ENCODE data around the gene ARHGEF25. TPM values are rescaled to one million over a fixed set of nuclear protein-coding genes. Genes with fewer than 3 reads are reported as not detected.

Gene ARHGEF25
- total RNA-seq, 6 donors from 2014 or later: 6.6 to 78.6 (median 8.2) TPM

DNA sequence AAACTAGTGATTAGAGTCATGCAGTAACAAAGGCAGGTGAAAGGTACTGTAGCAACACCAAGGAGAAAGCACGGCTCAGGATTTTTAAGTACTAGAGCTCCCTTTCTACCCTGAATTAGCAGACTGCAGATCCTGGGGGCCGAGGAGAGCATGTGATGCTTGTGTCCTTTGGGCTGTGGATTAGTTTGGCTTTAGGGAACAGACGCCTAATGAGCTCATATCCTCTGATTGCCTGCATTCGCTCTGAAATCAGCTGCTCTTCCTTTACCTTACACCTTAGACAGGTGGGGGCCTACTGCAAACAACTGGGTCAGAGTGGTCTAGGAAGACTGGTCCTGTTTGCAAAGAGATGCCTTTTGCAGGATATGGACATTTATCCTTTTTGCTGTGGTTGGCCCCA is 18.0 kb upstream of the ARHGEF25 start:
- H3K27me3 ChIP-seq: no peaks in the 10 kb centered on the region
- no peak for ATAC-seq (ENCODE audit: low FRiP score in 2 of 2)
- TF ChIP-seq, protein P1, sequence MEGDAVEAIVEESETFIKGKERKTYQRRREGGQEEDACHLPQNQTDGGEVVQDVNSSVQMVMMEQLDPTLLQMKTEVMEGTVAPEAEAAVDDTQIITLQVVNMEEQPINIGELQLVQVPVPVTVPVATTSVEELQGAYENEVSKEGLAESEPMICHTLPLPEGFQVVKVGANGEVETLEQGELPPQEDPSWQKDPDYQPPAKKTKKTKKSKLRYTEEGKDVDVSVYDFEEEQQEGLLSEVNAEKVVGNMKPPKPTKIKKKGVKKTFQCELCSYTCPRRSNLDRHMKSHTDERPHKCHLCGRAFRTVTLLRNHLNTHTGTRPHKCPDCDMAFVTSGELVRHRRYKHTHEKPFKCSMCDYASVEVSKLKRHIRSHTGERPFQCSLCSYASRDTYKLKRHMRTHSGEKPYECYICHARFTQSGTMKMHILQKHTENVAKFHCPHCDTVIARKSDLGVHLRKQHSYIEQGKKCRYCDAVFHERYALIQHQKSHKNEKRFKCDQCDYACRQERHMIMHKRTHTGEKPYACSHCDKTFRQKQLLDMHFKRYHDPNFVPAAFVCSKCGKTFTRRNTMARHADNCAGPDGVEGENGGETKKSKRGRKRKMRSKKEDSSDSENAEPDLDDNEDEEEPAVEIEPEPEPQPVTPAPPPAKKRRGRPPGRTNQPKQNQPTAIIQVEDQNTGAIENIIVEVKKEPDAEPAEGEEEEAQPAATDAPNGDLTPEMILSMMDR (IDR thresholded peaks at IDR 0.05): no peak
- TF ChIP-seq POLR2AphosphoS5 (IDR thresholded peaks at IDR 0.05) (no peak), EP300 (IDR thresholded peaks at IDR 0.05) (no peak), POLR2A (IDR thresholded peaks at IDR 0.05) (no peak)
- no peak for DNase-seq
- peaks cover 0 to 30% (median 12%) of the 10 kb centered on the region in 4 donors for H3K36me3 ChIP-seq
- 81 to 87% methylated on average over 4 of the region's 4 CpGs for WGBS, 2 donors
- no peaks in the 10 kb centered on the region for H3K9me3 ChIP-seq
- H3K4me1 ChIP-seq: peaks cover 9 to 20% (median 16%) of the 10 kb centered on the region in 4 donors
- no peak overlapping the region for H3K27ac ChIP-seq
- H3K4me3 ChIP-seq: no peak overlapping the region

DNA sequence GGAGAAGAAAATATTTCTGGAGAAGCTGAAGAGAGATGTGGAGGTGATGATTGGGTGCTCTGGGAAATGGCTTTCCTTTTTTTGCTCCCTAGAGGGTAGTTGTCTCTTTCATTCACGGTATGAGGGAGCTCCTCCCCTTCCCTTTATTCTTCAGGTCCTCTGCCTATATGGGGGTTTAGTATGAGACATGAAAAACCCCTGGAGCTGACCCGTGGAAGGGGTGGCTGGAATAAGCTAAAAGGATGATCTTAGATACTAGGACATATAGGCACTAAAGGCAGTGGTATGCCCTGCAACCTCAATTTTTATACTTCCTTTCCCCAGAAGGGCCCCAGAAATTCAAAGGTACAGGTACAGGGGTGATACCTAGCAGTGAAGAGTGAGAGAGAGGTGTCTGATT is 10.8 kb upstream of the ARHGEF25 start:
- Histone ChIP-seq H3K9me3 (no peaks in the 10 kb centered on the region), H3K4me3 (no peak overlapping the region), H3K4me1 (peaks cover 6 to 22% (median 10%) of the 10 kb centered on the region in 4 donors), H3K36me3 (peaks cover 0 to 66% (median 35%) of the 10 kb centered on the region in 4 donors), H3K27ac (no peak overlapping the region), H3K27me3 (peaks cover 0 to 6% (median 3%) of the 10 kb centered on the region in 4 donors)
- no peak for DNase-seq
- no peak for TF ChIP-seq EP300 (IDR thresholded peaks at IDR 0.05)
- ATAC-seq (ENCODE audit: low FRiP score in 2 of 2): no peak
- WGBS, 2 donors: 68 to 75% methylated on average over 2 of the region's 2 CpGs

DNA sequence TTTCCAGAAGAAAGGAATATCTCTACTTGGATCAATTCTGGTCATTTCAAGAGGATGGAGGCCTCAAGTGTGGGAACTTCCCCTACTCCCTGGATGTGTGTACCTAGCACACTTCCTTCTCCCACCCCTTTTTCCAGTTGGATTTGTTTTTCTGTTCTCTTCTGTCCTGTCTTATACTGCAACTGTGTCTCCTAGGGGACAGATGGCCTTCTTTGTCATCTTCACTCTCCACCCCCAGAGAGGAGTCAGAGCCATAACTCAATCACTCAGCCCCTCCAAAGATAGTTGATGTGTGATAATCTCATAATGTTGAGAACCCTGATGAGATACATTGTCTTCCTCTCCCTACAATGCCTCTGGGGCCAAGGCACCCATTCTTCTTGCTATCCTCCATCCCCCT is 8.7 kb upstream of the ARHGEF25 start:
- DNase-seq: no peak
- H3K36me3 ChIP-seq: peaks cover 0 to 49% (median 23%) of the 10 kb centered on the region in 4 donors
- H3K27me3 ChIP-seq: peaks cover 0 to 6% (median 3%) of the 10 kb centered on the region in 4 donors

DNA sequence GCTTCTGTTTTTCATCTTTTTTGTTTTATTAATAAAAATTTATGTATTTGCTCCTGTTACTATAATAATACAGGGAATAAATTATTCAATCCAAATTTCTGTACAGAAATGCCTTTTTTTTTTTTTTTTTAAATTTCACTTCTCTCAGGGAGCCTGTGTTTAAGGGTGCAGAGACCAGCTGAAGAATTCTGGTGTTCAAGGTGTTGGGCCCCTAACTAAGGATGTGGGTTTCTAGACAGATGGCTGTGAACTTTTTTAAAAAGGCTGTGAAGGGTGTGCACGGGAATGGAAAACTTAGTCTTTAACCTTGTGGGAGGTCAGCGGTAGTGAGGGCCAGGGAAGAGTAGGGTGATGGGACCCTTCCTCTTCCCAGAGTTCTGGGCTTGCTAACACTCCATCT is 7.9 kb upstream of the ARHGEF25 start:
- no peaks in the 10 kb centered on the region for H3K9me3 ChIP-seq
- H3K4me3 ChIP-seq: no peak overlapping the region
- WGBS, 2 donors: 74% methylated on average over 2 of the region's 2 CpGs
- TF ChIP-seq EP300 (IDR thresholded peaks at IDR 0.05) (no peak), POLR2AphosphoS5 (IDR thresholded peaks at IDR 0.05) (no peak)
- TF ChIP-seq, protein P1 (IDR thresholded peaks at IDR 0.05): no peak
- H3K36me3 ChIP-seq: peaks cover 0 to 41% (median 23%) of the 10 kb centered on the region in 4 donors
- DNase-seq: no peak
- ATAC-seq (ENCODE audit: low FRiP score in 2 of 2): no peak
- peaks cover 0 to 6% (median 3%) of the 10 kb centered on the region in 4 donors for H3K27me3 ChIP-seq
- H3K27ac ChIP-seq: peak overlapping the region in 3 of 4 donors; percentile 63 to 93 (median 92)
- peaks cover 11 to 29% (median 14%) of the 10 kb centered on the region in 4 donors for H3K4me1 ChIP-seq

More for the DNA sequence above, 8.7 kb upstream of the ARHGEF25 start:
- Histone ChIP-seq H3K4me1 (peaks cover 11 to 29% (median 14%) of the 10 kb centered on the region in 4 donors), H3K4me3 (no peak overlapping the region), H3K9me3 (no peaks in the 10 kb centered on the region), H3K27ac (no peak overlapping the region)
- TF ChIP-seq POLR2AphosphoS5 (IDR thresholded peaks at IDR 0.05) (no peak), EP300 (IDR thresholded peaks at IDR 0.05) (no peak), POLR2A (IDR thresholded peaks at IDR 0.05) (no peak)
- TF ChIP-seq, protein P1 (IDR thresholded peaks at IDR 0.05): no peak
- ATAC-seq (ENCODE audit: low FRiP score in 2 of 2): no peak

DNA sequence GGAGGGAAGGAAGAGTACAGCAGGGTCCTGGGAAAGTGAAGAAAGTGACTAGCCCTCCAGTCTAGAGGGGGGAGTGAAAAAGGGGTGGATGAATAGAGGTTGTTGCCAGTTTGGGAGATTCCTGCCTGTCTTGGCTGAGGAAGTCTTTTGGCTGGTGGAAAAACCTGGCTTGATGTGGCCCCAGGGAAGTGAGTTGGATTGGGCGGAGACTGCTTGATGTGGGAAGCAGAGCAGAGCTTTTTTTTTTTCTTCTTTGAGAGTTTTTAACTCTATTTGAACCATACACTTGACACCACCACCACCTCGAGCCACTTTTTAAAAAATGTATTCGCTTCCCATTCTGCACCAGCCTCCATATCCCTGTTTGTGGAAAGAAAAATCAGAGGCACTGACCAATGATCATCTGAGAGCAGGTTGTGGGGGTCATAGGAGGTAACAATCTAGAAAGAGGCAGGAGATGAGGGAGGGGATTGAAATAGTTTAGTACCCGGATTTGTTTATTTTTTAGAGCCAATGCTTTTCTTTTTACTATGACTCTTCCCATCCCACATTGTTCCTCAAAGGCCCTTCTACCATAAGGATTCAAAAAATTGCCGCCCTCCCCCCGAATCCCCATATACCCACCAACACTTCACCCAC is 7.3 kb upstream of the ARHGEF25 start:
- Histone ChIP-seq H3K27ac (peak overlapping the region; percentile 85 to 93 (median 92)), H3K36me3 (peaks cover 0 to 36% (median 22%) of the 10 kb centered on the region in 4 donors), H3K4me1 (peaks cover 11 to 29% (median 14%) of the 10 kb centered on the region in 4 donors), H3K4me3 (peak overlapping the region; percentile 57 to 80 (median 68)), H3K9me3 (no peaks in the 10 kb centered on the region), H3K27me3 (peaks cover 0 to 6% (median 3%) of the 10 kb centered on the region in 4 donors)
- ATAC-seq (ENCODE audit: low FRiP score in 2 of 2) (peak in 1 of 2 donors; percentile 49), DNase-seq (peak in 1 of 2 donors; percentile 43)
- TF ChIP-seq POLR2A (IDR thresholded peaks at IDR 0.05): peak in 1 of 4 donors; percentile 5
- no peak for TF ChIP-seq POLR2AphosphoS5 (IDR thresholded peaks at IDR 0.05)
- TF ChIP-seq EP300 (IDR thresholded peaks at IDR 0.05): no peak
- TF ChIP-seq, protein P1 (IDR thresholded peaks at IDR 0.05): no peak
- WGBS, 2 donors: 43 to 44% methylated on average over 6 of the region's 6 CpGs

Data from upper lobe of left lung (tissue), 6 donors.